Progenitor cell of endocrine pancreas (in vitro differentiated cells): ENCODE measurements around the gene FOXC1. TPM values are rescaled to one million over a fixed set of nuclear protein-coding genes. Genes with fewer than 3 reads are reported as not detected.

Source experiments
- DNase-seq: peaks from one replicate; pipeline ENCODE4 v3.0.0; 2021; ENCODE audit warnings: low spot score; ENCODE audit not compliant: unreplicated experiment
- H3K27ac Mint-ChIP-seq: 2 replicates; pipeline ENCODE4 v1.8.0; 2021; ENCODE audit warnings: mild to moderate bottlenecking, moderate library complexity, mixed read lengths
- H3K27me3 Mint-ChIP-seq: 2 replicates; pipeline ENCODE4 v1.8.0; 2021; ENCODE audit warnings: mixed read lengths
- H3K36me3 Mint-ChIP-seq: 2 replicates; pipeline ENCODE4 v1.8.0; 2022; ENCODE audit warnings: mixed read lengths; ENCODE audit not compliant: insufficient read depth
- H3K4me1 Mint-ChIP-seq: 2 replicates; pipeline ENCODE4 v1.8.0; 2021; ENCODE audit warnings: low read depth, mixed read lengths
- H3K4me3 Mint-ChIP-seq: 2 replicates; pipeline ENCODE4 v1.8.0; 2021; ENCODE audit warnings: low read depth, mild to moderate bottlenecking, moderate library complexity, mixed read lengths
- H3K9me3 Mint-ChIP-seq: 2 replicates; pipeline ENCODE4 v1.8.0; 2021; ENCODE audit warnings: low read depth, mixed read lengths
- total RNA-seq: library from RNA; stranded (reverse); gene quantifications from 2 replicates; pipeline ENCODE4 v1.2.1, GENCODE V29; 2021
- TF ChIP-seq, protein P1 (sequence below): fragments of 200-600 bp; sonication (generic); IDR thresholded peaks from one replicate; pipeline ENCODE4 v1.5.0; 2021; ENCODE audit warnings: antibody characterized with exemption, mild to moderate bottlenecking; ENCODE audit not compliant: unreplicated experiment

Gene FOXC1
- total RNA-seq, 1 donor from 2014 or later = 0.46 TPM

DNA sequence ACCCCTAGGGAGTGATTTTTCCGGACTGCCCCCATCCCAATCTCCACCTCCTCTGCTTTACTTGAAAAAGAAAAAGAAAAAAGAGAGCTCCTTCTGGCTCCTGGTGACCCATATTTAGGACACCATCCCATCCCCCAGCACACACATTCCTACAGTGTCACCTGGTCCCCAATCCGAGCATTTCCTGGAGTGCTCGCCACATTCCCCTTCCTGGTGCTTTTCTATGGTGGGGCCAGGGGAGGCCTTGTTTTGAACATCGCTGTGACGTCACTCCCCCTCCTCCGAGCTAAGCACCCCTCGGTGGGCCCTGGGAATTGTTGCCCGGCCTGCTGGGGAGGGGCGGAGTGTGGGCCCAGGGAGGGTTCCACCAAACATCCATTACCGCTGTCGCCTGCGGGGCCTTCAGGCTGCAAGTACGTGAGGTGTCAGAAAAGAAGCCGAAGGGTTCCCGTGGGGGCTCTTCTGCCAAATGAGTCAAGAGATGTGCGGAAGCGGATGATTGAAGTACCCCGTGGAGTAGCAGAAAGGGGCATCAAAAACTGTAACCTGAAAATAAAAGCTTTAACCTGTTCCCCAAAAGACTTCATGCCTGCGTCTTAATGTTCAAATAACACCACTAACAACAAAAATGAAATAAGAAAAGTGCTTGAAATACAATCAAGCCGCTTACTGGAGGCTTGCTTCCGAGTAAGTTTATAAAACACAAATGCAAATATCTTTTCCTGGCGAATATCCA lies 2.8 kb upstream of the FOXC1 start:
- TF ChIP-seq, protein P1, sequence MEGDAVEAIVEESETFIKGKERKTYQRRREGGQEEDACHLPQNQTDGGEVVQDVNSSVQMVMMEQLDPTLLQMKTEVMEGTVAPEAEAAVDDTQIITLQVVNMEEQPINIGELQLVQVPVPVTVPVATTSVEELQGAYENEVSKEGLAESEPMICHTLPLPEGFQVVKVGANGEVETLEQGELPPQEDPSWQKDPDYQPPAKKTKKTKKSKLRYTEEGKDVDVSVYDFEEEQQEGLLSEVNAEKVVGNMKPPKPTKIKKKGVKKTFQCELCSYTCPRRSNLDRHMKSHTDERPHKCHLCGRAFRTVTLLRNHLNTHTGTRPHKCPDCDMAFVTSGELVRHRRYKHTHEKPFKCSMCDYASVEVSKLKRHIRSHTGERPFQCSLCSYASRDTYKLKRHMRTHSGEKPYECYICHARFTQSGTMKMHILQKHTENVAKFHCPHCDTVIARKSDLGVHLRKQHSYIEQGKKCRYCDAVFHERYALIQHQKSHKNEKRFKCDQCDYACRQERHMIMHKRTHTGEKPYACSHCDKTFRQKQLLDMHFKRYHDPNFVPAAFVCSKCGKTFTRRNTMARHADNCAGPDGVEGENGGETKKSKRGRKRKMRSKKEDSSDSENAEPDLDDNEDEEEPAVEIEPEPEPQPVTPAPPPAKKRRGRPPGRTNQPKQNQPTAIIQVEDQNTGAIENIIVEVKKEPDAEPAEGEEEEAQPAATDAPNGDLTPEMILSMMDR = no peak
- Mint-ChIP-seq H3K27me3 (peaks cover 68% of the 10 kb centered on the region), H3K27ac (no peak overlapping the region), H3K4me1 (peaks cover 15% of the 10 kb centered on the region), H3K4me3 (peak overlapping the region; percentile 5), H3K9me3 (no peaks in the 10 kb centered on the region), H3K36me3 (no peaks in the 10 kb centered on the region)
- no peak for DNase-seq

DNA sequence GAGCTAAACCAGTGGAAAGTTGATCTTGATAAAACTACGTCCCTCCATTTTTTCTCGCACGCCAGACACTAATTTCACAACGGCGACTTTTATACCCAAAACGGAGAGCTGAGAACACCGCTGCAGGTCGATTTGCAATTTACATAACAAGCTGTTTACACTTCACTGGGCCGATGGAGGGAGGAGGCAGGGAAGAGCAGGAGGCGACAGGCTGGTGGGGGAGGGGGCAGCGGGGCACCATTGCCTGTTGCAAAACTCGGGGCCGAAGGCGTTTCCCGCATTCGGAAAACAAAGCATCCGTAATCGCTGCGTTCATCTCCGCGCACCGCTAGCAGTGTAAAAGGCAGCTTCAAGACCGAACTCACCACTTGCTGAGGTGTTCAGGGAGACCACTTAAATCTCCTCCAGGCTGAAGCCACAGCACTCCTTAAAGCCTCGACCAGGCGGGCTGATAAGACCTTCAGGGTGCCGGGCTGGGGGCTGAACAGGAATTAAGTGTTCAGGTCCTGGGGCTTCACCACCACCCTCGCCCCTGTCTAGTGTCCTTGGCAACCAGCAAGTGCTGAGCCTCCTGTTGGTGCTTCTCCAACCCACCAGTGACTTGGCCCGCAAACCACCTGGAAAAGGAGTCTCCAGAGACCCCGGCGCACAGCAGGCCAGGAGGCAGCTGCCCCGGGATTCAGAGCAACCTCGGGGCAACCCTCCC lies 2.0 kb upstream of the FOXC1 start:
- peak overlapping the region; percentile 5 for H3K4me3 Mint-ChIP-seq
- H3K36me3 Mint-ChIP-seq = no peaks in the 10 kb centered on the region
- no peak for DNase-seq
- H3K27me3 Mint-ChIP-seq = peaks cover 68% of the 10 kb centered on the region
- H3K9me3 Mint-ChIP-seq = no peaks in the 10 kb centered on the region
- peaks cover 16% of the 10 kb centered on the region for H3K4me1 Mint-ChIP-seq
- TF ChIP-seq, protein P1 = no peak
- H3K27ac Mint-ChIP-seq = no peak overlapping the region

DNA sequence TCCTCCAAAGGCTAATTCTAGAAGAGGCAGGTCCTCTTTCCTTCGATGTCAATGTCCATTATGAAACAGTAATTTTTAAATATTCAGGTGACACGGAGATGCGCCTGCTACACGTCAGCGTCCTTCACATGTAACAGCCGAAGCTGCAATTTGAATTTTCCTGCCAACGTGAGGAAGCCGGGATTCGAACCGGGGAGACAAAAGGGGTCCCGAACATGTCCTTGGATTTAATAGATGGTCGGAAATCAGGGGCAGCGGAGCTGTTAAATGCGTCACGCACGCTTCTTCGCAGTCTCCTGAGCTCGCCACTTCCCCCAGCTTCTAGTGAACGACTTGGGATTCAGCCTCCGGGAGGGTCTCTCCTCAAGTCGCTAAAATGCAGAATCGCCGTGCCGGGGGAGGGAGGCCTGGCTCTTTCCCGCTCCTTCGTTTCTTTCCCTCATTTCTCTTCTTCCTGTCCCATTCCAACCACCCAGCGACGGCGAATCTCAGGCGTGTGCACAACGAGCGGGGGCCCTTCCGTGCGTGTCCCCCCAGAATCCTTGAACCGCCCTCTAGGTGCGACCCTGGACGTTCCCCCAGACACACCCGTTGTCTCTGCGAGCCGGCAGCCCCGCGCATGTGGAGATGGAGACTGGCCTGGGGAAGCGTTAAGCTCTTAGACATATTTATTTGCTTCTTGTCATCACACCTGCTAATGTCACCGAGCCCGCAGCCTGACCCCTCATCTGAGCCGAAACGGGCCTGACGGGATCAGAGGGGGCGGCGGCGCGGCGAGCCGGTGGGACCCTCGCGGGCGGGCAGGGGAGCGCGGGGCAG lies 1.3 kb upstream of the FOXC1 start:
- H3K4me3 Mint-ChIP-seq = peak overlapping the region; percentile 29

DNA sequence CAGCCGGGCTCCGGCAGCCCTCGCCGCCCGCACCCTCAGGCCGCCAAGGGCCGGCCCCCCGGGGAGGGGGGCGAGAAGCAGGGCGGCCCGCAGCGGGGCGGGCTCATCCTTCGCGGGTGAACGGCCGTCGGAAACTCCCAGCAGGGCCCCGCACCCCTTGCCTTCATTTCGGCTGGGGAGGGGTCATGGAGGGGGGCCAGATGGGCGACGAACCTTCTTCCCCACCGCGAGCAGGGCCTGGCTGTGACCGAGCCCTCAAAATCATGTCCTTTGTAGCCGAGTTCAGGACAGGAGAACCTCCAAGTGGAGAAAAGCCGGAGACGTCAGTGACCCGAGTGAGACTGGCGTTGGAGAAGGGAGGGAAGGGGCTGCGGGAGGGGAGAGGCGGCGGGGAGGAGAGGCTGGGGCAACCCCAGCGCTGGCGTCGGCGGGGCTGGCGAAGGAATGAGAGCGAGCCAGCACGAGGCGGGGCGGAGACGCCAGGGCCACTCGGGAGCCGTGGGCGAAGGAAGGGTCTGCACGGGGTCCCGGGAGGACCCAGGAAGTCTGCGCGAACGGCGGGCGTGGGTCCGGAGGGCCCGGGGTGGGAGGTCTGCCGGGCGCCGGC lies 571 bp upstream of the FOXC1 start:
- DNase-seq = no peak
- H3K27ac Mint-ChIP-seq = peak overlapping the region; percentile 59
- no peaks in the 10 kb centered on the region for H3K36me3 Mint-ChIP-seq
- H3K4me1 Mint-ChIP-seq = peaks cover 16% of the 10 kb centered on the region
- H3K4me3 Mint-ChIP-seq = peak overlapping the region; percentile 45
- TF ChIP-seq, protein P1 = no peak
- no peaks in the 10 kb centered on the region for H3K9me3 Mint-ChIP-seq
- H3K27me3 Mint-ChIP-seq = peaks cover 66% of the 10 kb centered on the region

More for the DNA sequence above, 1.3 kb upstream of the FOXC1 start:
- H3K27ac Mint-ChIP-seq = peak overlapping the region; percentile 50
- H3K36me3 Mint-ChIP-seq = no peaks in the 10 kb centered on the region
- H3K4me1 Mint-ChIP-seq = peaks cover 16% of the 10 kb centered on the region
- TF ChIP-seq, protein P1 = no peak
- DNase-seq = no peak
- peaks cover 68% of the 10 kb centered on the region for H3K27me3 Mint-ChIP-seq
- H3K9me3 Mint-ChIP-seq = no peaks in the 10 kb centered on the region
